K562 (cell line): ENCODE data around the gene FKBP1C. TPM values are rescaled to one million over a fixed set of nuclear protein-coding genes. Genes with fewer than 3 reads are reported as not detected.

Experiments used
- ATAC-seq: fragments of 200-7000 bp; cut with Tn5 transposase; 3 replicates; pipeline ENCODE4 v1.9.1; 2020; ENCODE audit warnings: moderate library complexity
- BruUV-seq: library from RNA; stranded (reverse); fragments of 400-500 nt; replicated peaks from 2 replicates; lab custom pipeline; 2021; lab: Mats Ljungman, UMichigan
- CTCF ChIA-PET: fragments of 300-600 bp; formaldehyde crosslinking; extraction: SDS; loops from one replicate; lab custom pipeline; 2021; ENCODE audit warnings: low intra/inter-chr PET ratio; lab: Yijun Ruan, JAX
- POLR2A ChIA-PET: fragments of 300-600, 350-650 bp; sonication (Branson Sonifier 250); formaldehyde crosslinking; extraction: SDS; loops from one replicate; lab custom pipeline; 2021; ENCODE audit warnings: antibody characterized with exemption, inconsistent platforms; lab: Yijun Ruan, JAX
- DNase-seq, 4 experiments: peaks; one replicate each; pipeline versions ENCODE4 v3.0.0 to v3.0.0-alpha.2; 2011 to 2018; ENCODE audit warnings: low spot score in 3 of 4, mixed read lengths in 3 of 4; ENCODE audit errors: extremely low read depth in 1 of 4
- FAIRE-seq: peaks from 2 replicates; lab custom pipeline; 2011; peaks lifted over from hg19 to GRCh38; lab: Jason Lieb, UNC
- H2AFZ ChIP-seq: 2 replicates; pipeline ENCODE4 v1.6.0; 2011; ENCODE audit warnings: low read depth, low read length, control low read depth, inconsistent platforms
- H3K27ac ChIP-seq: fragments of 200-600 bp; 3 replicates; pipeline ENCODE4 v1.8.0; 2011; ENCODE audit warnings: low read depth, mild to moderate bottlenecking, control low read depth, inconsistent platforms, low read length, moderate library complexity, mixed read lengths; ENCODE audit errors: extremely low read depth
- H3K27me3 ChIP-seq, 2 experiments: fragments of 300-600 bp in 1 of 2; 2 replicates in 1 of 2; 3 replicates in 1 of 2; pipeline versions ENCODE4 v1.6.0 to v1.8.0; 2011; ENCODE audit warnings: inconsistent platforms in 2 of 2, low read length in 2 of 2, mild to moderate bottlenecking in 1 of 2, mixed read lengths in 1 of 2, moderate library complexity in 1 of 2; ENCODE audit not compliant: control insufficient read depth in 2 of 2, insufficient read depth in 2 of 2
- H3K36me3 ChIP-seq: fragments of 300-600 bp; 3 replicates; pipeline ENCODE4 v1.8.0; 2011; ENCODE audit warnings: mild to moderate bottlenecking, low read length, inconsistent platforms; ENCODE audit not compliant: control insufficient read depth, insufficient read depth
- H3K4me1 ChIP-seq, 2 experiments: fragments of 200-600 bp in 1 of 2; replicated peaks in 1 of 2; 2 replicates in 1 of 2; 3 replicates in 1 of 2; pipeline versions ENCODE4 v1.5.1 to v1.8.0; 2011; ENCODE audit warnings: inconsistent platforms in 2 of 2, low read length in 2 of 2, mild to moderate bottlenecking in 1 of 2, mixed read lengths in 1 of 2, moderate library complexity in 1 of 2; ENCODE audit not compliant: control insufficient read depth in 2 of 2, insufficient read depth in 2 of 2
- H3K4me2 ChIP-seq: 2 replicates; pipeline ENCODE4 v1.6.1; 2011; ENCODE audit warnings: low read length, control low read depth, inconsistent platforms, mixed read lengths; ENCODE audit not compliant: insufficient read depth
- H3K4me3 ChIP-seq: fragments of 200-600 bp; sonication (generic), shearing (Covaris generic); 2 replicates; pipeline ENCODE4 v1.5.1; 2016; ENCODE audit warnings: control low read depth, inconsistent platforms
- H3K79me2 ChIP-seq: fragments of 200-600 bp; 3 replicates; pipeline ENCODE4 v1.8.0; 2011; ENCODE audit warnings: low read length, inconsistent platforms; ENCODE audit not compliant: control insufficient read depth, insufficient read depth
- H3K9ac ChIP-seq, 2 experiments: 2 replicates each; pipeline versions ENCODE4 v1.6.0 to v1.6.1; 2011; ENCODE audit warnings: low read depth in 2 of 2, low read length in 2 of 2, control low read depth in 1 of 2, inconsistent platforms in 1 of 2, mild to moderate bottlenecking in 1 of 2, mixed read lengths in 1 of 2; ENCODE audit not compliant: insufficient read depth in 1 of 2
- H3K9me1 ChIP-seq: one replicate; pipeline ENCODE4 v1.6.0; 2011; ENCODE audit warnings: inconsistent platforms, mild to moderate bottlenecking, low read length, moderate library complexity; ENCODE audit not compliant: control insufficient read depth, insufficient read depth
- H3K9me3 ChIP-seq: replicated peaks from 2 replicates; pipeline ENCODE4 v1.5.1; 2011; ENCODE audit warnings: low read depth, low read length, inconsistent platforms; ENCODE audit not compliant: control insufficient read depth, insufficient read depth
- H4K20me1 ChIP-seq: replicated peaks from 2 replicates; pipeline ENCODE4 v1.6.1; 2011; ENCODE audit warnings: low read length, inconsistent platforms, mixed read lengths; ENCODE audit not compliant: control insufficient read depth, insufficient read depth
- CEBPB ChIP-seq: fragments of 450-650 bp; IDR thresholded peaks from 2 replicates; pipeline ENCODE4 v1.6.1; 2016; ENCODE audit warnings: missing genetic modification characterization, missing compliant biosample characterization
- FOXP4 ChIP-seq: sonication (generic); formaldehyde crosslinking; IDR thresholded peaks from 2 replicates; pipeline ENCODE4 v1.8.0; 2022; ENCODE audit warnings: mild to moderate bottlenecking, missing genetic modification reagents, borderline replicate concordance
- IFI16 ChIP-seq: fragments of 250-450 bp; sonication (Bioruptor Pico); IDR thresholded peaks from 2 replicates; pipeline ENCODE4 v2.1.2; 2022; ENCODE audit warnings: mild to moderate bottlenecking, inconsistent platforms
- MAFF ChIP-seq: IDR thresholded peaks from 2 replicates; pipeline ENCODE4 v1.6.1; 2012; ENCODE audit warnings: low read length, improper control_type of control experiment
- NELFE ChIP-seq: IDR thresholded peaks from 2 replicates; pipeline ENCODE4 v1.6.1; 2011; ENCODE audit warnings: mild to moderate bottlenecking; ENCODE audit not compliant: insufficient read depth, insufficient read length
- ZNF121 ChIP-seq: sonication (generic); formaldehyde crosslinking; conservative IDR thresholded peaks from 2 replicates; pipeline ENCODE4 v1.8.0; 2022; ENCODE audit warnings: missing genetic modification reagents
- ZNF583 ChIP-seq: fragments of 250-450 bp; sonication (Bioruptor Pico); IDR thresholded peaks from 2 replicates; pipeline ENCODE4 v1.4.0; 2020
- ZNF655 ChIP-seq: fragments of 250-450 bp; sonication (Bioruptor Pico); IDR thresholded peaks from 2 replicates; pipeline ENCODE4 v1.5.0; 2021
- ZNF699 ChIP-seq: fragments of 250-450 bp; sonication (Bioruptor Pico); IDR thresholded peaks from 2 replicates; pipeline ENCODE4 v1.8.0; 2021; ENCODE audit warnings: mild to moderate bottlenecking, moderate library complexity; ENCODE audit not compliant: insufficient replicate concordance
- WGBS: fragments of 100-300 bp; shearing (Covaris generic); methylation state at CpG from one replicate; pipeline ENCODE4 v1.1.6; 2016; ENCODE audit warnings: low coverage, mixed read lengths; ENCODE audit not compliant: insufficient coverage; ENCODE audit errors: missing lambda C conversion rate; 5-methylcytosine and 5-hydroxymethylcytosine counted together
- in situ Hi-C: fragments of 300-500 bp; cut with MboI; formaldehyde crosslinking; loops from 4 replicates; pipeline ENCODE4 v1.15.0; 2018; ENCODE audit warnings: inconsistent platforms, mixed read lengths
- intact Hi-C: fragments of 100-400 bp; cut with micrococcal nuclease; formaldehyde crosslinking; loops from 2 replicates; pipeline ENCODE4 v1.14.2; 2022
- polyA plus RNA-seq, 8 experiments: library from polyadenylated mRNA; depleted of rRNA in 4 of 8; stranded (reverse) in 5 of 8; unstranded in 3 of 8; fragments of >200 nt; fragmentation: Nextera tagmentation in 2 of 8; fragmentation: Illumina TruSeq in 1 of 8; extraction: Ambion mirVana in 2 of 8; extraction: Trizol in 1 of 8; gene quantifications; 2 replicates each; pipeline versions ENCODE4 v1.2.1 to v1.2.3, GENCODE V29; 2011 to 2014; ENCODE audit warnings: inconsistent platforms in 1 of 8, missing spikeins in 1 of 8
- total RNA-seq, 7 experiments: library from RNA; depleted of rRNA in 6 of 7; stranded (reverse); fragments of >200 nt in 6 of 7; fragmentation: Illumina TruSeq in 2 of 7; extraction: Trizol in 2 of 7; gene quantifications; 2 replicates each; pipeline versions ENCODE4 v1.2.1 to v1.2.3, GENCODE V29; 2011 to 2021; ENCODE audit warnings: low replicate concordance in 1 of 7

The FKBP1C gene
- total and polyA plus RNA-seq, 9 of the 15 experiments (the other 6 are each of a cell fraction or from before 2014, with no cell fraction given): 0.14 to 1.4 (median 0.28) TPM; not detected in 2

- no peak overlapping the region for H3K4me3 ChIP-seq
- no peak for TF ChIP-seq ZNF699
- no peak for TF ChIP-seq CEBPB (tag)
- no peak for TF ChIP-seq NELFE
- TF ChIP-seq IFI16 (CRISPR knock-in tag): no peak
- no peak for TF ChIP-seq ZNF583 (CRISPR knock-in tag)
- no peak for TF ChIP-seq MAFF
- no peak for TF ChIP-seq FOXP4 (CRISPR knock-in tag)
- TF ChIP-seq ZNF121 (CRISPR knock-in tag): no peak
- no peak for TF ChIP-seq ZNF655 (CRISPR knock-in tag)
- TF ChIP-seq, all 486 proteins: peak for 0
- Histone ChIP-seq H2AFZ (no peak overlapping the region), H3K27me3 (no peaks in the 10 kb centered on the region), H3K4me2 (no peak overlapping the region), H3K9me1 (no peaks in the 10 kb centered on the region), H3K9me3 (no peaks in the 10 kb centered on the region), H3K79me2 (no peaks in the 10 kb centered on the region), H3K36me3 (no peaks in the 10 kb centered on the region), H4K20me1 (no peaks in the 10 kb centered on the region), H3K27ac (no peak overlapping the region), H3K9ac (no peak overlapping the region), H3K4me1 (no peaks in the 10 kb centered on the region)
- ChIA-PET CTCF (no interaction called here), POLR2A (no interaction called here)
- BruUV-seq: no TSS peak
- WGBS: 0% methylated on average over 1 of the region's 1 CpG
- DNase-seq: no peak
- in situ Hi-C loops (no loop called here), intact Hi-C loops (no loop called here)
- ATAC-seq: no peak
- no peak for FAIRE-seq
These were observed 37.1 kb upstream of the FKBP1C start for GRCh38 chr6:63174173-63174572.
